CD8-positive, alpha-beta memory T cell (primary cell): Measurements from ENCODE around the gene FSTL4. TPM values are rescaled to one million over a fixed set of nuclear protein-coding genes. Genes with fewer than 3 reads are reported as not detected.

ENCODE experiments used
- CTCF ChIA-PET: fragments of 350-600 bp; sonication (Branson Sonifier 250); formaldehyde crosslinking; loops from one replicate; lab custom pipeline; 2021; ENCODE audit warnings: antibody characterized with exemption; lab: Charles Lee
- POLR2A ChIA-PET: fragments of 350-600 bp; sonication (Branson Sonifier 250); formaldehyde crosslinking; loops from one replicate; lab custom pipeline; 2021; ENCODE audit warnings: antibody characterized with exemption; lab: Charles Lee
- DNase-seq, 5 donors: peaks; one replicate each; pipeline versions ENCODE4 v3.0.0 to v3.0.0-alpha.2; 2020 to 2022; ENCODE audit warnings: mixed read lengths in 1 of 5
- H3K27ac ChIP-seq: one replicate; pipeline ENCODE4 v1.7.0; 2013; ENCODE audit warnings: low read depth, mild to moderate bottlenecking, low read length, moderate library complexity
- H3K27me3 ChIP-seq: 2 replicates; pipeline ENCODE4 v1.7.0; 2013; ENCODE audit warnings: low read length, mild to moderate bottlenecking; ENCODE audit not compliant: insufficient read depth, poor library complexity, severe bottlenecking
- H3K36me3 ChIP-seq: 2 replicates; pipeline ENCODE4 v1.7.0; 2013; ENCODE audit warnings: mild to moderate bottlenecking, low read length, moderate library complexity; ENCODE audit not compliant: insufficient read depth
- H3K4me1 ChIP-seq: 2 replicates; pipeline ENCODE4 v1.7.0; 2013; ENCODE audit warnings: mild to moderate bottlenecking, low read length, moderate library complexity; ENCODE audit not compliant: insufficient read depth
- H3K4me3 ChIP-seq: 2 replicates; pipeline ENCODE4 v1.7.0; 2013; ENCODE audit warnings: mild to moderate bottlenecking, low read length
- H3K9me3 ChIP-seq: 2 replicates; pipeline ENCODE4 v1.7.0; 2013; ENCODE audit warnings: mild to moderate bottlenecking, low read length
- H3K27ac Mint-ChIP-seq, 8 donors: one replicate each; pipeline ENCODE4 v1.8.0; 2020 to 2021; ENCODE audit warnings: mixed read lengths in 8 of 8, mild to moderate bottlenecking in 6 of 8, inconsistent platforms in 3 of 8, moderate library complexity in 3 of 8
- H3K27me3 Mint-ChIP-seq, 2 donors: one replicate each; pipeline ENCODE4 v1.8.0; 2020 to 2021; ENCODE audit warnings: mixed read lengths in 2 of 2, mild to moderate bottlenecking in 1 of 2, moderate library complexity in 1 of 2
- H3K36me3 Mint-ChIP-seq, 3 donors: one replicate each; pipeline ENCODE4 v1.8.0; 2020 to 2021; ENCODE audit warnings: mixed read lengths in 3 of 3, inconsistent platforms in 1 of 3, mild to moderate bottlenecking in 1 of 3
- H3K4me1 Mint-ChIP-seq, 3 donors: one replicate each; pipeline ENCODE4 v1.8.0; 2020 to 2021; ENCODE audit warnings: mixed read lengths in 3 of 3, inconsistent platforms in 1 of 3, mild to moderate bottlenecking in 1 of 3
- H3K4me3 Mint-ChIP-seq, 7 donors: one replicate each; pipeline ENCODE4 v1.8.0; 2020 to 2021; ENCODE audit warnings: mixed read lengths in 7 of 7, mild to moderate bottlenecking in 6 of 7, moderate library complexity in 4 of 7, inconsistent platforms in 2 of 7
- H3K9me3 Mint-ChIP-seq, 5 donors: one replicate each; pipeline ENCODE4 v1.8.0; 2020 to 2022; ENCODE audit warnings: mixed read lengths in 5 of 5, mild to moderate bottlenecking in 3 of 5, moderate library complexity in 2 of 5, inconsistent platforms in 1 of 5
- polyA plus RNA-seq: library from polyadenylated mRNA; unstranded; fragments of 300-500 nt; fragmentation: Illumina TruSeq; gene quantifications from one replicate; pipeline ENCODE4 v1.2.3, GENCODE V29; 2021
- total RNA-seq, 2 experiments: library from RNA; stranded (reverse); gene quantifications; one replicate each; pipeline ENCODE4 v1.2.3, GENCODE V29; 2021

The FSTL4 gene
- total and polyA plus RNA-seq, 3 experiments from 2014 or later: 0.33 TPM; not detected in 2

DNA sequence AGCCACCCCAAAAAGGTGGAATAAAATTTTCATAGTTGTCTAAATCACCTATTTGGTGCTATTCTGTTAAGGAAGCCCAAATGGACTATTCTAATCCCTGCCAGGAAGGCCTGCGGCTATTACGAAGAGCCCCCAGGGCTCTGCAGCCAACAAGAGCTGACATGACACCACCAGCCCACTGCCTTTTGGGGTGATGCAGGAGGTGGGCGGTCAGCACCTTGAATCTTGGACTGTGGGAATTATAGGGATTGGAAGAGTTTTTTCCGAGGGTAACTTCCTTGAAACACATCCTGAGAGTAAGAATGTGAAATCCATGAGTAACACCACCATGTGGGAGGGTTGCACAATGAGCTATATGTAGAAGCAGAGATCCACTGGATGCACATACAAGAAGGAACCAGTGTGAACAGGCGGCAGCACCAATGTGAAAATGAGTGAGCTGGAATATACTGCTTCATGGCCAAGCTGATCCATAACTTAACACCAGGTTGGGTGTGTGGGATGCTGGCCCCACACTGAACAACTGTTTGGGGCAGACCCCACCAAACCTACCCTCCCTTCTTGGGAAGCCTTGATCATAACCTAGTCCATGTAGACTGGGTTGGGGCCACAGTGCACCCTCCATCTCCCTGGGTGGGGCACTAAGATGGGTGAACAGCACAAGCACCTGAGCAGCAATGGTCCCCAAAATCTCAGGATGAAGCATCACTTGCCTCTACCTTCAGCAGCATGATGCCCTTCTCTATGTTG lies 239.0 kb downstream of the FSTL4 start:
- H3K27ac ChIP-seq: no peak overlapping the region
- H3K4me1 ChIP-seq: no peaks in the 10 kb centered on the region
- no peak overlapping the region for H3K4me3 Mint-ChIP-seq
- no peaks in the 10 kb centered on the region for H3K36me3 ChIP-seq
- CTCF ChIA-PET: no interaction called here
- no peak for DNase-seq
- H3K36me3 Mint-ChIP-seq: peaks cover 2 to 4% (median 2%) of the 10 kb centered on the region in 3 donors
- no peak overlapping the region for H3K27ac Mint-ChIP-seq
- peaks cover 11 to 63% of the 10 kb centered on the region in 2 donors for H3K27me3 Mint-ChIP-seq
- H3K4me1 Mint-ChIP-seq: no peaks in the 10 kb centered on the region
- no peak overlapping the region for H3K4me3 ChIP-seq
- no peaks in the 10 kb centered on the region for H3K27me3 ChIP-seq
- POLR2A ChIA-PET: no interaction called here
- H3K9me3 Mint-ChIP-seq: peaks cover 12 to 24% (median 23%) of the 10 kb centered on the region in 5 donors
- no peaks in the 10 kb centered on the region for H3K9me3 ChIP-seq

DNA sequence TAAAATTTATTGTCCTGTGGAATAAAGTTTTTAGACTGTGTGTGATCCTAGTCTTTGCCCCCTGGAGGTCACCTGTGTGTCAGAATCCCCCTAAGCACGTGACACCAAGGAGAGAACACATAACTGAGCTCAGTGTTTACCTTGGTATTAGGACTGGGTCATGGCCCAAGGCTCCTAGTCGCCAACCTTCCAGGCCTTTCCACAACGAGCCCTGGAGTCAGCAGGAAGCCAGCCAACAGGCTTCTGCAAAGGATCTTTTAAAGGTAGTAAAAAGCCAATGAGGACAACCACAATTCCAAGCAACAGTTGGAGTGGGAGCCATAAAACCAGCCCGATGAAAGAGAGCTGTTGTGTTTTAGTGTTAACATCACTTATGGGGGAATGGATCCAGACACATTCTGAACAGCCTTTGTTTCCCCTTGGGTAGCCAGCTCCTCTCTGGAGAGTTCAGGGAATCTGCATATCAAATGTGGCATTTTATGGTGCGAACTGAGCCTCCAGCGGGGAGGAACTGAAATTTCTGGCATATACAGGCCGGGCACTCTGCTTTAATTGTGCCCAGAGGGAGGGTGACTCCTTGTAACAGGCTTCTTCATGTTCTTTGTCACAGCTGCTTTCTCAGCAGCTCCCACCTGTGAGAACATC lies 239.9 kb downstream of the FSTL4 start:
- Mint-ChIP-seq H3K27ac (no peak overlapping the region), H3K27me3 (peaks cover 10 to 60% of the 10 kb centered on the region in 2 donors), H3K36me3 (peaks cover under 1 to 4% (median 2%) of the 10 kb centered on the region in 3 donors), H3K9me3 (peaks cover 10 to 15% (median 15%) of the 10 kb centered on the region in 5 donors), H3K4me3 (no peak overlapping the region), H3K4me1 (no peaks in the 10 kb centered on the region)
- no peak for DNase-seq
- CTCF ChIA-PET: no interaction called here
- Histone ChIP-seq H3K36me3 (no peaks in the 10 kb centered on the region), H3K9me3 (no peaks in the 10 kb centered on the region), H3K4me1 (no peaks in the 10 kb centered on the region), H3K27me3 (no peaks in the 10 kb centered on the region), H3K4me3 (no peak overlapping the region), H3K27ac (no peak overlapping the region)
- POLR2A ChIA-PET: no interaction called here

DNA sequence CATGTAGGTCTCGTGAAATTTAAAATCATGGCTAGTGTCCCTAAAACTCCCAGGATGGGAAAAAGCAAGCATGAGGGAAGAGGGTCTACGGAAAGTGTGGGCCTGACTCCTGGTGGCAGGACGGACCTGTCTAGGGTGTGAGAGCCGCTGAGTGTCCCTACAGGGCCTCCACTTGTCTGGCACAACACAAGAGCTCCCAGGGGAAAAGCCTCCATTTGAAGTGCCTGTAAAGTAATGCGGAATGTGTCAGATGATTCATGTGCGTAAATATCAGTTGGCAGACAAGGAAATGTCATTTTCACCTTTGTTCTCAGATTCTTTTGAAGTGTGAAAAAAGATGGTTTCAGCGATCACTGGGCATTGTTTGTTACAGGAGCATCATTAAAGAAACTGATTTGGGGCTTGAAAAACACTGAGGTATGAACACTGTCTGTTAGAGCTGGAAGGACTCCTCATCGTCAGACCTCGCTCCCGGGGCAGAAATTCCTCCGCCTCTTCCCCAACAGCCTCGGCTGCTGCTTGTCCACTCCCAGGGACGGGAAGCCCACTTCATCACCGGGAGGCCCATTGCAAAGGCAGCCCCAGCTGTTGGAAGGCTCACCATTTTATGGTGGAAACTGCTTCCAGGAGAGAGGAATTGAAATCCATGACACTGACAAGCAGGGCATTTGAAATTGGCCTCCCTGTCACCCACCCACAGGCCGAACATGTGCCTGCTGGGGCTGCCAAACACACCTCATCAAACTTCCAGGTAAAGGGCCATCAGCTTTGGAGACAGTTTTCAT lies 240.8 kb downstream of the FSTL4 start:
- Mint-ChIP-seq H3K4me1 (no peaks in the 10 kb centered on the region), H3K36me3 (peaks cover 0 to 4% (median 2%) of the 10 kb centered on the region in 3 donors), H3K27ac (no peak overlapping the region), H3K4me3 (no peak overlapping the region), H3K9me3 (peaks cover 4 to 9% (median 7%) of the 10 kb centered on the region in 5 donors), H3K27me3 (peaks cover 7 to 58% of the 10 kb centered on the region in 2 donors)
- H3K4me3 ChIP-seq: no peak overlapping the region
- DNase-seq: no peak
- no peaks in the 10 kb centered on the region for H3K27me3 ChIP-seq
- H3K27ac ChIP-seq: no peak overlapping the region
- H3K4me1 ChIP-seq: no peaks in the 10 kb centered on the region
- no peaks in the 10 kb centered on the region for H3K9me3 ChIP-seq
- no peaks in the 10 kb centered on the region for H3K36me3 ChIP-seq
- ChIA-PET CTCF (no interaction called here), POLR2A (no interaction called here)

DNA sequence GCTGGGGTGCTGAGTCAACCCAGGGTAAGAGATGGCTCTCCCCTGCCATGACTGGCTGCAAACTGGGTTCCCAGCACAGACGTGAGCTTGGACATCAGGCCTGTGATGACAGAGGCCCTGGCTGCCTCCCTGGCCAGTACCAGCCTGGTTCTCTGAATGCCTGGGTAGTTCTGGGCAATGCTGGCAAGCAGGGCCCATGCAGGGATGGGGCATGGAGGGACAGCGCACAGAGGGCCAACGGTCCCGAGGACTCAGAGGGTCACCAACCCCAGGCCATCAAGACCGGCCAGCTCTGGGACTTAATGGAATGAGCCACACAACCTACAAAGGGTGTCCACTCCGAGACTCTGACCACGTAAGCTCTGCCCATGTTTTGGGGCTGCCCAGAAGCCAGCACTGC lies 241.4 kb downstream of the FSTL4 start:
- no peak overlapping the region for H3K4me3 Mint-ChIP-seq
- no peak overlapping the region for H3K27ac Mint-ChIP-seq
- Histone ChIP-seq H3K4me3 (no peak overlapping the region), H3K4me1 (no peaks in the 10 kb centered on the region), H3K27me3 (no peaks in the 10 kb centered on the region), H3K9me3 (no peaks in the 10 kb centered on the region), H3K36me3 (no peaks in the 10 kb centered on the region), H3K27ac (no peak overlapping the region)
- no peak for DNase-seq
- peaks cover 0 to 2% (median 0%) of the 10 kb centered on the region in 3 donors for H3K36me3 Mint-ChIP-seq
- no peaks in the 10 kb centered on the region for H3K4me1 Mint-ChIP-seq
- POLR2A ChIA-PET: no interaction called here
- peaks cover 0 to 5% (median under 1%) of the 10 kb centered on the region in 5 donors for H3K9me3 Mint-ChIP-seq
- CTCF ChIA-PET: no interaction called here
- H3K27me3 Mint-ChIP-seq: peaks cover 7 to 58% of the 10 kb centered on the region in 2 donors

DNA sequence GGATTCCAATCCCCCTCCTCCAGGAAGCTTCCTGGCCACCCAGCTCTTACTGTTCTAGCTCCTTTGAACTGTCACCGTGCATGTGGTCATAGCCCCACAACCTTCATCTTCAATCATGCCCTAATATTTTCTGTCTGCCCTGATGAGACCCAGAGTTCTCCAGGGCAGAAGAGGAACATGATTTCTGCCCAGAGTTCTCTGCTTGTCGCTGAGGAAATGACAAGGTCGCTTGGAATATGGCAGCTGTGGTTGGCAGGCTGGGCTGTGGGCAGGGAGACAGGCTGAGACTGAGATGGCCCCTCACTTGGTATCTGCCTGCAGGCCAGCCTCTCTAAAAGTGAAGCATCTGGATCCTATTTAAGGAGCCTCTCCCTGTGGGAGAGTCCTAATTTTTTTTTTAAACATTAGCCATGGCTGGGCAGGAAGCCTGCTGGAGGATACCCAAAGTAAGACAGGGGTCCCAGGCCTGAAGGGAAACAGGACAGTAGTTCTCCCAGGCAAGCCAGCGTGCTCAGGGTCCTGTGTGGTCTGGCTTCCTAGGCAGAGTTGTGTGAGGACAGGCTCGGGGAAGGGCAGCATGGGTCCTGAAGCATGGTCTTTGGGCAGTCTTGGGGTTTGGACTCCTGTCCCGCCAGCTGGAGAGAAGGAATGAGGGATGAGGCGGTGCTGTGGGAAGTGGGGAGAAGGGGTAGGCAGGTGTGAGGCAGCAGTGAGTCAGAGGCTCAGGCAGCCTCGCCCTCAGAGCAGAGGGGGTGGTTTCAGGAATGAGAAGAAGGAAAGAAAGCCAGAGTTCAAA lies 242.1 kb downstream of the FSTL4 start:
- H3K27ac Mint-ChIP-seq: no peak overlapping the region
- no peaks in the 10 kb centered on the region for H3K4me1 Mint-ChIP-seq

DNA sequence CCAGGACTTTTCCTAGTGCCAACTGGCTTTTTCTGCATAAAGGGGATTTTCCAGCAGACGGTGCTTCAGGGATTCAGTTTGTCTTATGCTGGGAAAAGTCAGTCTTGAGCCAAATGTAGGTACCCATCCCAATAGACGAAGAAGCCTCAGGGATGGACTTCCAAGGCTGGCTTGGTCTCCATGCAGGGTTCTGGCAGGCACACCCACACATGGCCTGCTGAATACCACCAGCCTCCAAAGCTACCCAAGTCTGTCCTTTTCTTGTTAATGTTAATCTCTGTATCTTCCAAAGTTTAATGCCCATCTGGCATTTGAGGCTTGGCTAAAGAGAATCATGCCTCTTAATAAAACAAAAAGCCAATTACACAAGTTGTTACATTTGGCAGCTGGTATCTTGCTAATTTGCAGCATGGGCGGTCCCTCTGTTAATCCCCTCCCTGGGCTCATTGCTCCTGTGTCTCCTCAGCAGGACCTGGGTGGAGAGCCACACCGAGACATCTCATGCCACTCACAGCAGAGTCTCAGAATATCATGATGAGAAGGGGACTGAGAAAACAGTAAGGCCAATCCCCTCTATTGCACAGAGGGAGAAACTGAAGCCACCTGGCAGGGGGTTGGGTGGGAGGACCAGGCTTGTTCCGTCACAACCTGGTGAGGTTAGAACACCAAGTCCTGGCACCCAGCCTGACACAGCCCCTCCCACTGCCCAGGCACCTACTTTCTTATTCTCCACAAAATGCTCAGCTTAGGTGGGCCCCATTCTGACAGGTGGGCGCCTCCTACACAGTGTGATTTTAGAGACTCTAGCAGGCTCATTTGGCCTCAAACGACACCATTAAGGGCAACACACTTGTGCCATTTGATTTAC lies 243.2 kb downstream of the FSTL4 start:
- no peak for DNase-seq
- POLR2A ChIA-PET: no interaction called here
- Mint-ChIP-seq H3K4me1 (no peaks in the 10 kb centered on the region), H3K27ac (no peak overlapping the region), H3K4me3 (no peak overlapping the region), H3K36me3 (no peaks in the 10 kb centered on the region), H3K27me3 (peaks cover 7 to 61% of the 10 kb centered on the region in 2 donors), H3K9me3 (no peaks in the 10 kb centered on the region)
- Histone ChIP-seq H3K27me3 (no peaks in the 10 kb centered on the region), H3K27ac (no peak overlapping the region), H3K36me3 (no peaks in the 10 kb centered on the region), H3K9me3 (no peaks in the 10 kb centered on the region), H3K4me3 (no peak overlapping the region), H3K4me1 (no peaks in the 10 kb centered on the region)
- CTCF ChIA-PET: no interaction called here

More for the DNA sequence above, 242.1 kb downstream of the FSTL4 start:
- Mint-ChIP-seq H3K36me3 (peaks cover 0 to 2% (median 0%) of the 10 kb centered on the region in 3 donors), H3K27me3 (peaks cover 7 to 59% of the 10 kb centered on the region in 2 donors), H3K4me3 (no peak overlapping the region), H3K9me3 (peaks cover 0 to 2% (median 0%) of the 10 kb centered on the region in 5 donors)
- Histone ChIP-seq H3K9me3 (no peaks in the 10 kb centered on the region), H3K4me3 (no peak overlapping the region), H3K36me3 (no peaks in the 10 kb centered on the region), H3K4me1 (no peaks in the 10 kb centered on the region), H3K27ac (no peak overlapping the region), H3K27me3 (no peaks in the 10 kb centered on the region)
- POLR2A ChIA-PET: no interaction called here
- DNase-seq: no peak
- CTCF ChIA-PET: no interaction called here

DNA sequence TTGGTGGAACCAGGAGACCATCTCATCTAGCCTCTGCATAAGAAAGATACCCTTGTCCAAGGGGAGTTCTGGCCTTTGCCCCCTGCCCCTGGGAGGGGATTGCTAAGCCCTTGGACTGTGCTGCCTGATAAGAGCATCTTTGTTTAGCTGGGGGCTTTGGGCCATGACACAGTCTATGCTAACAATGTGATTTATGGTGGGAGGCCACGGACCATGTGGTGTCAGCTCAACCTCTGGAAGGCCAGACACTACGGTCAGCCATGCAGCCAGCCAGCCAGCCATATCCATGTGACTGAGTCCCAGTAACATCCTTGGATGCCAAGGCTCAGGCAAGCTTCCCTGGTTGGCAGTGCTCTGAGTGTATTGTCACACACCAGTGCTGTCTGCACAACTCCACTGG lies 244.4 kb downstream of the FSTL4 start:
- H3K36me3 Mint-ChIP-seq: no peaks in the 10 kb centered on the region
- Histone ChIP-seq H3K27me3 (no peaks in the 10 kb centered on the region), H3K4me3 (no peak overlapping the region), H3K36me3 (no peaks in the 10 kb centered on the region), H3K4me1 (no peaks in the 10 kb centered on the region), H3K27ac (no peak overlapping the region), H3K9me3 (no peaks in the 10 kb centered on the region)
- DNase-seq: no peak
- H3K9me3 Mint-ChIP-seq: no peaks in the 10 kb centered on the region
- no peaks in the 10 kb centered on the region for H3K4me1 Mint-ChIP-seq
- no peak overlapping the region for H3K4me3 Mint-ChIP-seq
- peaks cover 9 to 56% of the 10 kb centered on the region in 2 donors for H3K27me3 Mint-ChIP-seq
- ChIA-PET CTCF (no interaction called here), POLR2A (no interaction called here)
- no peak overlapping the region for H3K27ac Mint-ChIP-seq
